Suprapubic skin (tissue), 4 donors: ENCODE data around the gene THOC3.
"Not testable (repeated sequence)": the region's sequence is repeated elsewhere in the genome, so short reads cannot be mapped to it uniquely, and the experiment has no call there.

ENCODE experiments used
- POLR2A ChIP-seq, 2 donors: fragments of 450-650 bp; IDR thresholded peaks; one replicate each; pipeline ENCODE4 v1.6.1; 2017; ENCODE audit warnings: antibody characterized with exemption in 2 of 2, mild to moderate bottlenecking in 2 of 2, moderate library complexity in 2 of 2
- POLR2AphosphoS5 ChIP-seq, 3 donors: sonication (generic); formaldehyde crosslinking; IDR thresholded peaks; one replicate each; pipeline ENCODE4 v1.6.1; 2017; ENCODE audit warnings: antibody characterized with exemption in 3 of 3
- TF ChIP-seq, protein P1 (sequence below), 2 donors: fragments of 200-600 bp in 1 of 2; fragments of 450-650 bp in 1 of 2; sonication (generic) in 1 of 2; IDR thresholded peaks; one replicate each; pipeline ENCODE4 v1.5.1; 2016 to 2019; ENCODE audit warnings: antibody characterized with exemption in 2 of 2, mild to moderate bottlenecking in 1 of 2, moderate library complexity in 1 of 2

DNA sequence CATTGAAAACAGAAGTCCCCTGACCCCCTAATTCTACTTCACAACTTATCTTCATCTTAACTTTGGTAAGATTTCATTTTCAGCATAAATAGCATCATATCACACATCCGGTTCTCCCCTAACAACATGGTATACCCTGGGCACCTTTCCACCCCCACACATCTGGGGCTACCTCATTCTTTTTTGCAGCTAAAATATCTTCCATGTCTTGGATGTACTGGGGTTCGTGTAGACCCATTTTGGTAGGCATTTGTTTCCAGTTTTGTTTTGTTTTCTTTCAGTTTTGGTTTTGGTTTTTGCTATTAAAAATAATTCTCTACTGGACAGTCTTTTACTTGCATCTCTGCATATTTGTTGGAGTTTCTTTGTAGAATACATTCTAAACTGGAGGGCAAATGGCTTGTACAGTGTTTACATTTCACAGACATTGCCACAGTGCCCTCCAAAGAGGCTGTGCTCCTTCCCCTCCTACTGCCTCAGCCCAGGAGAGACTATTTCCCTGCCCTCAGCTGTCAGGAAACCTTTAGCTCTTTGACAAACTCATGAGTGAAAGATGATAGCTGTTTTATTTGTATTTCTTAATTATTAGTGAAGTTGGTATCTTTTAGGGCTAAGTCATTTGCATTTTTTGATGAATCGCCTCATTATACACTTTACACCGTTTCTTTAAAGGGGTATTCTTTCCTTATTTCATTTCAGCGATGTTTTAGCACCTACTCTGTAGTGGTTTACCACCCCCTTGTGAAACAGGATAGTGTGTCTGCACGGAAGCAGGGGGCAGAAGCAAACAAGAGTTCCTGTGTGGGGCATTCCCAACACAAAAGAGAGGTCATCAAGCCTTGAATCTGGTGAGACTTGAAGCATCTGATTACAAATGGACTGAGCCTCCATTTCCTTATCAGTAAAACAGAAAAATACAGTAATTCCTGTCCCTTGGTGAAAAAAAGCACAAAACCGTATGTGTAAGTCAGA, 52.8 kb downstream of the THOC3 start:
- TF ChIP-seq POLR2A, POLR2AphosphoS5 (IDR thresholded peaks at IDR 0.05): not testable (repeated sequence)
- TF ChIP-seq, protein P1, sequence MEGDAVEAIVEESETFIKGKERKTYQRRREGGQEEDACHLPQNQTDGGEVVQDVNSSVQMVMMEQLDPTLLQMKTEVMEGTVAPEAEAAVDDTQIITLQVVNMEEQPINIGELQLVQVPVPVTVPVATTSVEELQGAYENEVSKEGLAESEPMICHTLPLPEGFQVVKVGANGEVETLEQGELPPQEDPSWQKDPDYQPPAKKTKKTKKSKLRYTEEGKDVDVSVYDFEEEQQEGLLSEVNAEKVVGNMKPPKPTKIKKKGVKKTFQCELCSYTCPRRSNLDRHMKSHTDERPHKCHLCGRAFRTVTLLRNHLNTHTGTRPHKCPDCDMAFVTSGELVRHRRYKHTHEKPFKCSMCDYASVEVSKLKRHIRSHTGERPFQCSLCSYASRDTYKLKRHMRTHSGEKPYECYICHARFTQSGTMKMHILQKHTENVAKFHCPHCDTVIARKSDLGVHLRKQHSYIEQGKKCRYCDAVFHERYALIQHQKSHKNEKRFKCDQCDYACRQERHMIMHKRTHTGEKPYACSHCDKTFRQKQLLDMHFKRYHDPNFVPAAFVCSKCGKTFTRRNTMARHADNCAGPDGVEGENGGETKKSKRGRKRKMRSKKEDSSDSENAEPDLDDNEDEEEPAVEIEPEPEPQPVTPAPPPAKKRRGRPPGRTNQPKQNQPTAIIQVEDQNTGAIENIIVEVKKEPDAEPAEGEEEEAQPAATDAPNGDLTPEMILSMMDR (IDR thresholded peaks at IDR 0.05) = not testable (repeated sequence)
